ENCODE results near the gene TEDC1. TPM values are rescaled to one million over a fixed set of nuclear protein-coding genes. Genes with fewer than 3 reads are reported as not detected.
"Not testable (repeated sequence)": the region's sequence is repeated elsewhere in the genome, so short reads cannot be mapped to it uniquely, and the experiment has no call there.

TEDC1 gene
- total RNA-seq, 5 donors from 2014 or later (not counting 1 experiment from before 2014, with no cell fraction given): 32.8 to 186 (median 37.5) TPM

- H3K9me3 ChIP-seq; ATAC-seq (replicated peaks in 1 of 4); H3K27ac ChIP-seq (ENCODE audit: low read length); H3K4me1 ChIP-seq (ENCODE audit: control insufficient read depth in 1 of 2, extremely low read depth in 1 of 2, insufficient read depth in 2 of 2, low read length in 2 of 2); H3K4me1 Mint-ChIP-seq; H3K4me3 ChIP-seq (ENCODE audit: control insufficient read depth in 1 of 2, extremely low read depth in 1 of 2, low read length in 1 of 2); H3K27ac Mint-ChIP-seq; POLR2A ChIA-PET; H3K36me3 Mint-ChIP-seq; DNase-seq; H3K4me3 Mint-ChIP-seq; CTCF ChIA-PET; H3K36me3 ChIP-seq (ENCODE audit: control insufficient read depth in 2 of 2, extremely low read depth in 1 of 2, insufficient read depth in 1 of 2, low read length in 1 of 2); H3K9me3 Mint-ChIP-seq: not testable (repeated sequence)
- H3K27me3 Mint-ChIP-seq: peaks cover 10 to 14% of the 10 kb centered on the region in 2 donors
- H3K27me3 ChIP-seq (replicated peaks in 1 of 2; ENCODE audit: control insufficient read depth in 2 of 2, extremely low read depth in 1 of 2, insufficient read depth in 2 of 2, low read length in 1 of 2): peaks cover 0 to 25% of the 10 kb centered on the region in 2 experiments
- WGBS (ENCODE audit: insufficient coverage): no CpG with 5 or more reads among the region's 1 CpG
These were observed 54.6 kb downstream of the TEDC1 start for GRCh38 chr14:105545676-105546075.

GRCh38 chr14:105546410-105546809 is 55.4 kb downstream of the TEDC1 start:
- H3K36me3 ChIP-seq (ENCODE audit: control insufficient read depth in 2 of 2, extremely low read depth in 1 of 2, insufficient read depth in 1 of 2, low read length in 1 of 2); H3K27ac Mint-ChIP-seq; H3K4me1 ChIP-seq (ENCODE audit: control insufficient read depth in 1 of 2, extremely low read depth in 1 of 2, insufficient read depth in 2 of 2, low read length in 2 of 2); CTCF ChIA-PET; H3K4me3 ChIP-seq (ENCODE audit: control insufficient read depth in 1 of 2, extremely low read depth in 1 of 2, low read length in 1 of 2); H3K9me3 ChIP-seq; ATAC-seq (replicated peaks in 1 of 4); DNase-seq; POLR2A ChIA-PET; H3K4me3 Mint-ChIP-seq; H3K9me3 Mint-ChIP-seq; H3K36me3 Mint-ChIP-seq; H3K4me1 Mint-ChIP-seq; H3K27ac ChIP-seq (ENCODE audit: low read length): not testable (repeated sequence)
- WGBS (ENCODE audit: insufficient coverage): no CpG with 5 or more reads among the region's 20 CpGs
- peaks cover 6 to 10% of the 10 kb centered on the region in 2 donors for H3K27me3 Mint-ChIP-seq
- H3K27me3 ChIP-seq (replicated peaks in 1 of 2; ENCODE audit: control insufficient read depth in 2 of 2, extremely low read depth in 1 of 2, insufficient read depth in 2 of 2, low read length in 1 of 2): peaks cover 0 to 17% of the 10 kb centered on the region in 2 experiments

GRCh38 chr14:105547072-105547471 is 56.0 kb downstream of the TEDC1 start:
- H3K9me3 ChIP-seq; ATAC-seq (replicated peaks in 1 of 4); H3K27ac ChIP-seq (ENCODE audit: low read length); CTCF ChIA-PET; H3K4me1 ChIP-seq (ENCODE audit: control insufficient read depth in 1 of 2, extremely low read depth in 1 of 2, insufficient read depth in 2 of 2, low read length in 2 of 2); H3K36me3 Mint-ChIP-seq; H3K36me3 ChIP-seq (ENCODE audit: control insufficient read depth in 2 of 2, extremely low read depth in 1 of 2, insufficient read depth in 1 of 2, low read length in 1 of 2); POLR2A ChIA-PET; H3K9me3 Mint-ChIP-seq; H3K27ac Mint-ChIP-seq; H3K4me3 ChIP-seq (ENCODE audit: control insufficient read depth in 1 of 2, extremely low read depth in 1 of 2, low read length in 1 of 2); H3K4me3 Mint-ChIP-seq; DNase-seq; H3K27me3 Mint-ChIP-seq; H3K4me1 Mint-ChIP-seq: not testable (repeated sequence)
- 100% methylated on average over 4 of the region's 24 CpGs for WGBS (ENCODE audit: insufficient coverage)
- H3K27me3 ChIP-seq (replicated peaks in 1 of 2; ENCODE audit: control insufficient read depth in 2 of 2, extremely low read depth in 1 of 2, insufficient read depth in 2 of 2, low read length in 1 of 2): peaks cover 0 to 12% of the 10 kb centered on the region in 2 experiments

GRCh38 chr14:105547741-105548169 is 56.7 kb downstream of the TEDC1 start:
- peaks cover 0 to 5% of the 10 kb centered on the region in 2 donors for H3K27me3 Mint-ChIP-seq
- H3K4me3 Mint-ChIP-seq: no peak overlapping the region
- H3K36me3 Mint-ChIP-seq: no peaks in the 10 kb centered on the region
- H3K9me3 Mint-ChIP-seq: peaks cover 0 to 3% (median 0%) of the 10 kb centered on the region in 3 donors
- ATAC-seq (replicated peaks in 1 of 4) (no peak), DNase-seq (no peak)
- no peak overlapping the region for H3K27ac Mint-ChIP-seq
- Histone ChIP-seq H3K9me3 (no peaks in the 10 kb centered on the region), H3K27me3 (replicated peaks in 1 of 2; ENCODE audit: control insufficient read depth in 2 of 2, extremely low read depth in 1 of 2, insufficient read depth in 2 of 2, low read length in 1 of 2) (peaks cover 0 to 9% of the 10 kb centered on the region in 2 experiments), H3K27ac (ENCODE audit: low read length) (no peak overlapping the region), H3K36me3 (ENCODE audit: control insufficient read depth in 2 of 2, extremely low read depth in 1 of 2, insufficient read depth in 1 of 2, low read length in 1 of 2) (no peaks in the 10 kb centered on the region), H3K4me3 (ENCODE audit: control insufficient read depth in 1 of 2, extremely low read depth in 1 of 2, low read length in 1 of 2) (no peak overlapping the region), H3K4me1 (ENCODE audit: control insufficient read depth in 1 of 2, extremely low read depth in 1 of 2, insufficient read depth in 2 of 2, low read length in 2 of 2) (no peaks in the 10 kb centered on the region)
- ChIA-PET POLR2A (no interaction called here), CTCF (no interaction called here)
- 96% methylated on average over 33 of the region's 38 CpGs for WGBS (ENCODE audit: insufficient coverage)
- no peaks in the 10 kb centered on the region for H3K4me1 Mint-ChIP-seq

Other genes starting within 250 kb of the TEDC1 start
- gene BTBD6, start 242.7 kb upstream of the TEDC1 start, total RNA-seq: 10 to 100 TPM; 36.0 to 55.1 (median 43.3) TPM
- gene BRF1, start 190.2 kb upstream of the TEDC1 start, total RNA-seq: 10 to 100 TPM; 57.7 to 70.5 (median 66.5) TPM
- gene PACS2, start 176.5 kb upstream of the TEDC1 start, total RNA-seq: 10 to 100 TPM; 70.9 to 86.9 (median 78.0) TPM
- gene TEX22, start 92.7 kb upstream of the TEDC1 start, total RNA-seq: 1 to 10 TPM in 4 of 5 donors, under 1 TPM in 1; 0.93 to 9.0 (median 6.0) TPM
- gene MTA1, start 71.4 kb upstream of the TEDC1 start, total RNA-seq: 100 to 1,000 TPM; 111 to 152 (median 141) TPM
- gene CRIP2, start 16.4 kb upstream of the TEDC1 start, total RNA-seq: 10 to 100 TPM in 4 of 5 donors, 1 to 10 TPM in 1; 6.4 to 38.7 (median 19.7) TPM
- gene CRIP1, start 4.4 kb upstream of the TEDC1 start, total RNA-seq: 100 to 1,000 TPM; 224 to 477 (median 329) TPM
- gene TMEM121, start 35.3 kb downstream of the TEDC1 start, total RNA-seq: 1 to 10 TPM; 1.8 to 6.7 (median 4.0) TPM